ENCODE measurements around the gene LITAF.

LITAF gene

DNA sequence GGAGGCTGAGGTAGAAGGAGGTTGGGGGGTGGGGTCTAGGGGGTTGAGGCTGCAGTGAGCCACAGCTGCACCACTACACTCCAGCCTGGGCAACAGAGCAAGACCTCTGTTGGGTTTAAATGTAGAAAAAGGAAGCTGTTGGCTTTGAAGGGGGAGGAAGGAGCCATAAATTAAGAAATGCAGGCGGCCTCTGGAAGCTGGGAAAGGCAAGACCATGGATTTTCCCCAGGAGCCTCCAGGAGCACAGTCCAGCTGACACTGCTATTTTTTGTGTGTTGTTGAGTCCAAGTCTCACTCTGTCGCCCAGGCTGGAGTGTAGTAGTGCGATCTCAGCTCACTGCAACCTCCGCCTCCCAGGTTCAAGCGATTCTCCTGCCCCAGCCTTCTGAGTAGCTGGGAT, 15.9 kb downstream of the LITAF start:
- H3K9me3 ChIP-seq (ENCODE audit: insufficient read depth, low read length) = no peaks in the 10 kb centered on the region
- H3K4me3 ChIP-seq (ENCODE audit: insufficient read length, low read depth) = no peak overlapping the region
- TF ChIP-seq YY1 (IDR thresholded peaks at IDR 0.05; ENCODE audit: insufficient read depth, insufficient read length) (no peak), ZNF274 (IDR thresholded peaks at IDR 0.05; ENCODE audit: low read depth, low read length) (no peak), SUZ12 (IDR thresholded peaks at IDR 0.05; ENCODE audit: extremely low read depth, insufficient read depth, insufficient read length) (no peak)
- H3K9ac ChIP-seq (ENCODE audit: insufficient read length, low read depth) = no peak overlapping the region
- H3K27me3 ChIP-seq (ENCODE audit: insufficient read depth, insufficient read length) = no peaks in the 10 kb centered on the region
- peaks cover 19% of the 10 kb centered on the region for H3K36me3 ChIP-seq (ENCODE audit: insufficient read depth, insufficient read length, low read length)
- DNase-seq (ENCODE audit: low read depth, low spot score) = no peak
- peaks cover 7% of the 10 kb centered on the region for H3K4me1 ChIP-seq (ENCODE audit: insufficient read depth, insufficient read length)

DNA sequence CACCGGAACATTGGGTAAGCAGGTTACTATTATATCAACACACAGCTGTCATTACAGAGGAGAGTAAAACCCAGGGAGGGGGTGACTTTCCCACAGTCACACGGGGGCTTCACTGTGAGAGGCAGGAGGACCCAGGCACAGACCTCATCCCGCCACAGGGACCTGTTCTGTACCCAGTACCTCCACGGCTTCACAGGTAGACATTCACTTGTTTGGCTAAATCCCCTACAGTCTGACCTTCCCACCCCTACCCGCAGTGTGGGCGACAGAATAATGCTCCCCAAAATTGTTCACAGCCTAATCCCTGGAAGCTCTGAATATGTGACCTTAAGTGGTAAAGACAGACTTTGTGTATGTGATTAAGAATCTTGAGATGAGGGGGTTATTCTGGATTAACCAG, 16.5 kb downstream of the LITAF start:
- no peak for DNase-seq (ENCODE audit: low read depth, low spot score)
- TF ChIP-seq YY1 (IDR thresholded peaks at IDR 0.05; ENCODE audit: insufficient read depth, insufficient read length) (no peak), ZNF274 (IDR thresholded peaks at IDR 0.05; ENCODE audit: low read depth, low read length) (no peak), SUZ12 (IDR thresholded peaks at IDR 0.05; ENCODE audit: extremely low read depth, insufficient read depth, insufficient read length) (no peak)
- no peaks in the 10 kb centered on the region for H3K27me3 ChIP-seq (ENCODE audit: insufficient read depth, insufficient read length)
- no peaks in the 10 kb centered on the region for H3K9me3 ChIP-seq (ENCODE audit: insufficient read depth, low read length)
- no peak overlapping the region for H3K9ac ChIP-seq (ENCODE audit: insufficient read length, low read depth)
- H3K4me3 ChIP-seq (ENCODE audit: insufficient read length, low read depth) = no peak overlapping the region
- H3K36me3 ChIP-seq (ENCODE audit: insufficient read depth, insufficient read length, low read length) = peaks cover 22% of the 10 kb centered on the region
- H3K4me1 ChIP-seq (ENCODE audit: insufficient read depth, insufficient read length) = peaks cover 7% of the 10 kb centered on the region

DNA sequence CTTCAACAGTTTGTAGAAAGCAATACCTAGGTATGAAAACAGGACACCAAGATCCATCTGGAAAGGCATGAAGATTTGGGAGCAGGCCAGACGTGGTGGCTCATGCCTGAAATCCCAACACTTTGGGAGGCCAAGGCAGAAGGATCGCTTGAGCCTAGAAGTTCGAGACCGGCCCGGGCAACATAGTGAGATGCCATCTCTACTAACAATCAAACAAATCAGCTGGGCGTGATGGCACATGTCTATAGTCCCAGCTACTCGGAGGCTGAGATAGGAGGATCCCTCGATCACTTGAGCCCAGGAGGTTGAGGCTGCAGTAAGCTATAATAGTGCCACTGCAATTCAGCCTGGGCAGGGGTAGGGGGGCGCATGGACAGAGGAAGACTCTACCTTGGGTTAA, 20.3 kb downstream of the LITAF start:
- TF ChIP-seq YY1 (IDR thresholded peaks at IDR 0.05; ENCODE audit: insufficient read depth, insufficient read length) (no peak), ZNF274 (IDR thresholded peaks at IDR 0.05; ENCODE audit: low read depth, low read length) (no peak), SUZ12 (IDR thresholded peaks at IDR 0.05; ENCODE audit: extremely low read depth, insufficient read depth, insufficient read length) (no peak)
- Histone ChIP-seq H3K9me3 (ENCODE audit: insufficient read depth, low read length) (no peaks in the 10 kb centered on the region), H3K9ac (ENCODE audit: insufficient read length, low read depth) (no peak overlapping the region), H3K27me3 (ENCODE audit: insufficient read depth, insufficient read length) (no peaks in the 10 kb centered on the region), H3K36me3 (ENCODE audit: insufficient read depth, insufficient read length, low read length) (peaks cover 19% of the 10 kb centered on the region), H3K4me1 (ENCODE audit: insufficient read depth, insufficient read length) (peaks cover 5% of the 10 kb centered on the region), H3K4me3 (ENCODE audit: insufficient read length, low read depth) (no peak overlapping the region)
- DNase-seq (ENCODE audit: low read depth, low spot score) = no peak

DNA sequence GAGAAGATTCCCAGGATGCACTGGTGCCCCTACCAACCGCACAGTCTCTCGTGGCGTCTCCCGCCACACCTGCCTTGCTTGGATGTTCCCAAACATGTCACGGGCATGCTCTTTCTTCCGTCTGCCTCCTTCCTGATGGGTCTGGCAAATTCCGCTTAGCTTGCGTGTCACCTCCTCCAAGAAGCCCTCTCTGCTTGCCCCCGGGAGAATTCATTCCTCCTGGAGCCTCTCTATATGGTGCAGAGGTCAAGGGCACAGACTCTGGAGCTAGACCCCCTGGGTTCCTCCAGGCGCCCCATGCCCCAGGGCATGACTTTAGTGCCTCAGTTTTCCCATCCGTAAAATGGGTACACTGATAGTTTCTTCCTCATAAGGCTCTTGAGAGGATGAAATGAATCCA, 21.1 kb downstream of the LITAF start:
- TF ChIP-seq SUZ12 (IDR thresholded peaks at IDR 0.05; ENCODE audit: extremely low read depth, insufficient read depth, insufficient read length) (no peak), ZNF274 (IDR thresholded peaks at IDR 0.05; ENCODE audit: low read depth, low read length) (no peak), YY1 (IDR thresholded peaks at IDR 0.05; ENCODE audit: insufficient read depth, insufficient read length) (no peak)
- DNase-seq (ENCODE audit: low read depth, low spot score) = no peak
- Histone ChIP-seq H3K9ac (ENCODE audit: insufficient read length, low read depth) (no peak overlapping the region), H3K4me1 (ENCODE audit: insufficient read depth, insufficient read length) (peaks cover 7% of the 10 kb centered on the region), H3K27me3 (ENCODE audit: insufficient read depth, insufficient read length) (no peaks in the 10 kb centered on the region), H3K4me3 (ENCODE audit: insufficient read length, low read depth) (no peak overlapping the region), H3K36me3 (ENCODE audit: insufficient read depth, insufficient read length, low read length) (peaks cover 18% of the 10 kb centered on the region), H3K9me3 (ENCODE audit: insufficient read depth, low read length) (no peaks in the 10 kb centered on the region)

DNA sequence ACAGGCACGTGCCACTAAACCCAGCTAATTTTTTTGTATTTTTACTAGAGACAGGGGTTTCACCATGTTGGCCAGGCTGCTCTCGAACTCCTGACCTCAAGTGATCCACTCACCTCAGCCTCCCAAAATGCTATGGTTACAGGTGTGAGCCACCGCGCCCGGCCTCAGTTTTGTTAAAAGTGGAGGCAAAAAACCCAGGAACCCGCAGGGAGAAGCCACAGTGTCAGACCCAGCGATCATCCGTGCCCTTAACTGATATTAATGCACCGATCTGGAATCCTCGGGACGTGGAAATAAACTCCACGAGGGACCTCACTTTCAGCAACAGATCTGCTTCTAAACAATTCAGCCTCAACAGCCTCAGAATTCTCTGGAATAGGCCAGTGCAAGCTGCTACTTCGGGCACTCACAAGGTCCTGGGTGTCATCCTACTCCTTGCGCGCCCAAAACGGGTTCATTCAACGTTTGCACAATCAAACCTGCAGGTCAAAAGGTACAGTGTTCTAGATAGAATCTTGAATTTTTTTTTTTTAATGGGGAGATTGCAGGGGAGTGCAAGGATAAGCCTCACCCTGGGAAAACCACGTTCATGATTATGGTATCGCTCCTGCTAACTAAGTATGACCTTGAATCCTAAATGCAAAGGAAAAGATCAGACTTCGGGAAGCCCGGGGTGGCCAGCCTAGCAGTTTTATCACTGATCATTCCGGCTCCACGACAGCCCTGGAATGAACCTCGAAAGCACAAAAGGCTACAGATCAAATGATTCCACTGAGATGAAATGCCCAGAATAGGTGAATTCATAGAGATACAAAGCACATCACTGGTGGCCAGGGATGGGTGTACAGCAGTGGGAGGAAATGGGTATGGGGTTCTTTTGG, 22.4 kb downstream of the LITAF start:
- H3K9me3 ChIP-seq (ENCODE audit: insufficient read depth, low read length) = no peaks in the 10 kb centered on the region
- peak overlapping the region; percentile 23 for H3K9ac ChIP-seq (ENCODE audit: insufficient read length, low read depth)
- H3K4me3 ChIP-seq (ENCODE audit: insufficient read length, low read depth) = no peak overlapping the region
- no peak for DNase-seq (ENCODE audit: low read depth, low spot score)
- TF ChIP-seq SUZ12 (IDR thresholded peaks at IDR 0.05; ENCODE audit: extremely low read depth, insufficient read depth, insufficient read length) (no peak), YY1 (IDR thresholded peaks at IDR 0.05; ENCODE audit: insufficient read depth, insufficient read length) (no peak), ZNF274 (IDR thresholded peaks at IDR 0.05; ENCODE audit: low read depth, low read length) (no peak)
- no peaks in the 10 kb centered on the region for H3K27me3 ChIP-seq (ENCODE audit: insufficient read depth, insufficient read length)
- peaks cover 11% of the 10 kb centered on the region for H3K36me3 ChIP-seq (ENCODE audit: insufficient read depth, insufficient read length, low read length)
- H3K4me1 ChIP-seq (ENCODE audit: insufficient read depth, insufficient read length) = peaks cover 8% of the 10 kb centered on the region

DNA sequence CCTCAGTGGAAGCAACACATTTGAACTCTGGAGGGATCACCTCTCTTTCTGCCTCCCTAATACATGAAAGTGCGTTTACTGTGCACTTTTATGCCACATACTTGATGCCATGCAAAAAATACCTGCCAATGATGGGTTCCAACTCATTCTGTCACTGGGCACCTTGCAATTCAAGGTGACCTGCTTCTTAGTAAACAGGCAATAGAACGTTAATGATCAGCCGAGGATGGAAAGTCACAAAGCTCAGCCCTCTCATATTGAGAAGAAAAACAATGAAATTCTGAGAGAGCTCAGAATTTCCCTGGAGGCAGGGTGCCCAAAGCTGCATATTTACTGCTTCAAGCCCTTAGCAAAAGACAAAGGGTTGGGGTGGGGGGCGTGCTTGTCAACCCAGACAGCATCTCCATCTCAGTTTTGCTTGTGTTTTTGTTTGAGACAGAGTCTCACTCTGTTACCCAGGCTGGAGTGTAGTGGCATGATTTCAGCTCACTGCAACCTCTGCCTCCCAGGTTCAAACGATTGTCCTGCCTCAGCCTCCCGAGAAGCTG, 23.2 kb downstream of the LITAF start:
- Histone ChIP-seq H3K27me3 (ENCODE audit: insufficient read depth, insufficient read length) (no peaks in the 10 kb centered on the region), H3K36me3 (ENCODE audit: insufficient read depth, insufficient read length, low read length) (peaks cover 13% of the 10 kb centered on the region), H3K4me3 (ENCODE audit: insufficient read length, low read depth) (no peak overlapping the region), H3K4me1 (ENCODE audit: insufficient read depth, insufficient read length) (peaks cover 8% of the 10 kb centered on the region), H3K9ac (ENCODE audit: insufficient read length, low read depth) (no peak overlapping the region), H3K9me3 (ENCODE audit: insufficient read depth, low read length) (no peaks in the 10 kb centered on the region)
- DNase-seq (ENCODE audit: low read depth, low spot score) = no peak
- no peak for TF ChIP-seq YY1 (IDR thresholded peaks at IDR 0.05; ENCODE audit: insufficient read depth, insufficient read length)
- TF ChIP-seq SUZ12 (IDR thresholded peaks at IDR 0.05; ENCODE audit: extremely low read depth, insufficient read depth, insufficient read length) = no peak
- TF ChIP-seq ZNF274 (IDR thresholded peaks at IDR 0.05; ENCODE audit: low read depth, low read length) = no peak

DNA sequence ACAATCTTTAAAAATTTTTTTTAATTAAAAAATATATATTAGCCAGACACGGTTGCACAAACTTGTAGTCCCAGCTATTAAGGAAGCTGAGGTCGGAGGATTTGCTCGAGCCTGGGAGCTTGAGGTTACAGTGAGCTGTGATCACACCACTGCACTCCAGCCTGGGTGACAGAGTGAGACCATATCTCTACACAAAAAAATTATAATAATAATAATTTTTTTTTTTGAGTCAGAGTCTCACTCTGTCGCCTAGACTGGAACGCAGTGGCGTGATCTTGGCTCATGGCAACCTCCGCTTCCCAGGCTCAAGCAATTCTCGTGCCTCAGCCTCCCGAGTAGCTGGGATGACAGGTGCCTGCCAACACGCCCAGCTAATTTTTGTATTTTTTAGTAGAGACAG, 23.8 kb downstream of the LITAF start:
- DNase-seq (ENCODE audit: low read depth, low spot score) = no peak
- H3K4me3 ChIP-seq (ENCODE audit: insufficient read length, low read depth) = no peak overlapping the region
- H3K9me3 ChIP-seq (ENCODE audit: insufficient read depth, low read length) = no peaks in the 10 kb centered on the region
- peaks cover 11% of the 10 kb centered on the region for H3K4me1 ChIP-seq (ENCODE audit: insufficient read depth, insufficient read length)
- H3K9ac ChIP-seq (ENCODE audit: insufficient read length, low read depth) = no peak overlapping the region
- TF ChIP-seq YY1 (IDR thresholded peaks at IDR 0.05; ENCODE audit: insufficient read depth, insufficient read length) (no peak), ZNF274 (IDR thresholded peaks at IDR 0.05; ENCODE audit: low read depth, low read length) (no peak), SUZ12 (IDR thresholded peaks at IDR 0.05; ENCODE audit: extremely low read depth, insufficient read depth, insufficient read length) (no peak)
- H3K27me3 ChIP-seq (ENCODE audit: insufficient read depth, insufficient read length) = no peaks in the 10 kb centered on the region
- peaks cover 14% of the 10 kb centered on the region for H3K36me3 ChIP-seq (ENCODE audit: insufficient read depth, insufficient read length, low read length)
